DND-41 (cell line): ENCODE data around the gene MINDY4.

ENCODE experiments used
- ATAC-seq: fragments of 200-7000 bp; cut with Tn5 transposase; 3 replicates; pipeline ENCODE4 v1.9.1; 2021; ENCODE audit warnings: low read depth; ENCODE audit not compliant: insufficient read depth
- DNase-seq: peaks from one replicate; pipeline ENCODE4 v3.0.0-alpha.2; 2020
- H2AFZ ChIP-seq: 2 replicates; pipeline ENCODE4 v1.6.0; 2012; ENCODE audit warnings: low read depth, low read length
- H3K27ac ChIP-seq: 2 replicates; pipeline ENCODE4 v1.5.1; 2012; ENCODE audit warnings: low read length, inconsistent platforms
- H3K27me3 ChIP-seq: fragments of 200-600 bp; sonication (generic); 2 replicates; pipeline ENCODE4 v1.6.0; 2012; ENCODE audit warnings: low read length, mild to moderate bottlenecking, inconsistent platforms; ENCODE audit not compliant: insufficient read depth, poor library complexity
- H3K36me3 ChIP-seq: 2 replicates; pipeline ENCODE4 v1.5.1; 2012; ENCODE audit warnings: low read length, inconsistent platforms; ENCODE audit not compliant: insufficient read depth
- H3K4me1 ChIP-seq: 2 replicates; pipeline ENCODE4 v1.5.1; 2012; ENCODE audit warnings: mild to moderate bottlenecking, low read length; ENCODE audit not compliant: insufficient read depth
- H3K4me2 ChIP-seq: 2 replicates; pipeline ENCODE4 v1.6.0; 2012; ENCODE audit warnings: mild to moderate bottlenecking, moderate library complexity, low read length, inconsistent platforms; ENCODE audit not compliant: insufficient read depth
- H3K4me3 ChIP-seq, 2 experiments: fragments of 200-600 bp in 1 of 2; shearing (Covaris generic) in 1 of 2; 2 replicates each; pipeline ENCODE4 v1.5.1; 2012 to 2016; ENCODE audit warnings: inconsistent platforms in 2 of 2, low read length in 2 of 2, mild to moderate bottlenecking in 2 of 2, low read depth in 1 of 2, moderate library complexity in 1 of 2
- H3K79me2 ChIP-seq: 2 replicates; pipeline ENCODE4 v1.6.0; 2012; ENCODE audit warnings: low read length, inconsistent platforms; ENCODE audit not compliant: insufficient read depth
- H3K9ac ChIP-seq: 2 replicates; pipeline ENCODE4 v1.6.0; 2012; ENCODE audit warnings: low read depth, mild to moderate bottlenecking, inconsistent platforms, low read length, moderate library complexity
- H3K9me3 ChIP-seq: 2 replicates; pipeline ENCODE4 v1.5.1; 2012; ENCODE audit warnings: low read length, moderate library complexity, mild to moderate bottlenecking, inconsistent platforms; ENCODE audit not compliant: insufficient read depth, severe bottlenecking
- H4K20me1 ChIP-seq: 2 replicates; pipeline ENCODE4 v1.6.0; 2012; ENCODE audit warnings: low read length; ENCODE audit not compliant: insufficient read depth
- CTCF ChIP-seq: IDR thresholded peaks from 2 replicates; pipeline ENCODE4 v1.5.1; 2012; ENCODE audit warnings: borderline replicate concordance, low read length, moderate library complexity, mild to moderate bottlenecking; ENCODE audit not compliant: poor library complexity, severe bottlenecking; ENCODE audit errors: extremely low read depth
- EZH2 ChIP-seq: IDR thresholded peaks from 3 replicates; pipeline ENCODE4 v1.6.1; 2012; ENCODE audit warnings: borderline replicate concordance, low read depth, mild to moderate bottlenecking, moderate library complexity, low read length, inconsistent platforms; ENCODE audit not compliant: severe bottlenecking

Gene MINDY4

GRCh38 chr7:30728591-30729100 lies 42.6 kb upstream of the MINDY4 start:
- H3K27ac ChIP-seq, result no peak overlapping the region
- DNase-seq (no peak), ATAC-seq (no peak)
- H3K27me3 ChIP-seq, result no peaks in the 10 kb centered on the region
- H4K20me1 ChIP-seq, result no peaks in the 10 kb centered on the region
- no peaks in the 10 kb centered on the region for H3K9me3 ChIP-seq
- no peak overlapping the region for H3K9ac ChIP-seq
- H3K79me2 ChIP-seq, result no peaks in the 10 kb centered on the region
- H3K4me3 ChIP-seq, result no peak overlapping the region
- TF ChIP-seq CTCF, result no peak
- no peak for TF ChIP-seq EZH2
- H3K4me2 ChIP-seq, result no peak overlapping the region
- peaks cover 21% of the 10 kb centered on the region for H3K4me1 ChIP-seq
- no peaks in the 10 kb centered on the region for H3K36me3 ChIP-seq
- peak overlapping the region; percentile 7; the same call in 1 of the 2 replicates for H2AFZ ChIP-seq

- TF ChIP-seq CTCF, result no peak
- TF ChIP-seq EZH2, result no peak
- H3K4me2 ChIP-seq, result no peak overlapping the region
- no peak overlapping the region for H2AFZ ChIP-seq
- H3K27me3 ChIP-seq, result no peaks in the 10 kb centered on the region
- no peak for DNase-seq
- H3K9me3 ChIP-seq, result no peaks in the 10 kb centered on the region
- H3K9ac ChIP-seq, result no peak overlapping the region
- H3K4me1 ChIP-seq, result peaks cover 21% of the 10 kb centered on the region
- no peak overlapping the region for H3K4me3 ChIP-seq
- no peaks in the 10 kb centered on the region for H3K36me3 ChIP-seq
- H4K20me1 ChIP-seq, result no peaks in the 10 kb centered on the region
- H3K27ac ChIP-seq, result no peak overlapping the region
- H3K79me2 ChIP-seq, result no peaks in the 10 kb centered on the region
- ATAC-seq, result no peak
These were observed 41.6 kb upstream of the MINDY4 start for GRCh38 chr7:30729642-30730041.

- TF ChIP-seq CTCF, result no peak
- no peak for TF ChIP-seq EZH2
- no peaks in the 10 kb centered on the region for H3K9me3 ChIP-seq
- no peaks in the 10 kb centered on the region for H3K27me3 ChIP-seq
- no peak for ATAC-seq
- no peak overlapping the region for H3K4me3 ChIP-seq
- H2AFZ ChIP-seq, result no peak overlapping the region
- H3K27ac ChIP-seq, result no peak overlapping the region
- no peaks in the 10 kb centered on the region for H3K79me2 ChIP-seq
- no peak overlapping the region for H3K9ac ChIP-seq
- no peak for DNase-seq
- no peaks in the 10 kb centered on the region for H4K20me1 ChIP-seq
- no peaks in the 10 kb centered on the region for H3K36me3 ChIP-seq
- peaks cover 21% of the 10 kb centered on the region for H3K4me1 ChIP-seq
- no peak overlapping the region for H3K4me2 ChIP-seq
These were observed 41.1 kb upstream of the MINDY4 start for GRCh38 chr7:30730097-30730496.

- Histone ChIP-seq H3K4me2 (no peak overlapping the region), H3K79me2 (no peaks in the 10 kb centered on the region), H3K36me3 (no peaks in the 10 kb centered on the region), H3K4me3 (no peak overlapping the region), H2AFZ (no peak overlapping the region), H4K20me1 (no peaks in the 10 kb centered on the region), H3K4me1 (peaks cover 21% of the 10 kb centered on the region), H3K9ac (no peak overlapping the region), H3K27me3 (no peaks in the 10 kb centered on the region), H3K27ac (no peak overlapping the region), H3K9me3 (no peaks in the 10 kb centered on the region)
- ATAC-seq, result no peak
- no peak for TF ChIP-seq CTCF
- no peak for TF ChIP-seq EZH2
- DNase-seq, result no peak
These were observed 40.2 kb upstream of the MINDY4 start for GRCh38 chr7:30730996-30731395.
